Occipital lobe (tissue), 2 donors: ENCODE results near the gene FGF14. TPM values are rescaled to one million over a fixed set of nuclear protein-coding genes. Genes with fewer than 3 reads are reported as not detected.
A peak's percentile ranks its signal among the peaks of the same experiment; 100 is the strongest.

Source experiments
- DNase-seq: peaks from one replicate; lab custom pipeline; 2025; lab: John Stamatoyannopoulos, UW
- total RNA-seq: library from RNA; depleted of rRNA; stranded (reverse); fragments of >200 nt; gene quantifications from one replicate; pipeline ENCODE4 v1.2.3, GENCODE V29; 2014

Gene FGF14
- total RNA-seq, result 69.1 TPM

GRCh38 chr13:102401766-102402165, at the start of gene FGF14:
FGF14 (minus strand) TSS chr13:102402048.
- no peak for DNase-seq

DNA sequence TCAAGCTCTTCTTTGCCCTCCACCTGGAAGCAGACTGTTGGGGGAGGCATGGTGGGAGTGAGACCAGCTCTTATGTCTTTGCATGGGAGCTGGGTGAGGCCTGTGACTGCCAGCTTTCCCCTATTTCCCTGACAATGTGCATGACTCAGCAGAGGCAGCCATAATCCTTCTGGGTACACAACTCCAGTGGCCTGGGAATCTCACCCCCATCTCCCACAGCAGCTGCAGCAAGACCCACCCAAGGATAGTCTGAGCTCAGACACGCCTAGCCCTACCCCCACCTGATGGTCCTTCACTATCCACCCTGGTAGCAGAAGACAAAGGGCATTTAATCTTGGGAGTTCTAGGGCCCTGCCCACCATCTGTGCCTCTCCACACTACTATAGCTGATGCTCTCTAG, 41.4 kb upstream of the FGF14 start:
- DNase-seq, result no peak

GRCh38 chr13:102441085-102441484, 39.2 kb upstream of the FGF14 start:
- no peak for DNase-seq

GRCh38 chr13:102440259-102440936, 38.5 kb upstream of the FGF14 start:
- DNase-seq, result no peak

GRCh38 chr13:102422690-102423089, 20.8 kb upstream of the FGF14 start:
- DNase-seq, result no peak

DNA sequence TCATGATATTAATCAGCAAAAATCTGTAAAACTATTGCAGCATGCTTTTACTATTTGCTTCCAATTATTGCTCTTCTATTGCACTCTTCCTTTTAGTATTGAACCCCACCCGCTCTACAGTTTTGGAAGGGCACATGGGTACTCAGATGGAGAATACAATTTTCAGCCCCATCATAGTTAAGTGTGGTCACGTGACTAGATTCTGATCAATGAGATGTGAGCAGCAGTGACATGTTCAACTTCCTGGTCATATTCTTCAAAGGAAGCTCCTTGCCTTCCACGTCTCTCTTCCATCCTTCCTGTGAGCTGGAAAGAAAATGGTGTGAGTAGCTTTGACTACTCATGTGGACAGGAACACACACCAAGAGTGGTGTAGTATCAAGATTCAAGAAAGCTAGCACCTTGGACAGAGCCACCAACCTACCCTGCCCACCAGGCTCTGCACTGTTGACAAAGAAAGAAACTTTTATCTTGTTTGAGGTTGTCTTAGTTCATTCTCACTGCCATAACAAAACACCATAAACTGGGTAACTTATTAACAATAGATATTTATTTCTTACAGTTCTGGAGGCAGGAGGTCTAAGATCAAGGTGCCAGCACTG, 3.8 kb upstream of the FGF14 start:
- no peak for DNase-seq

GRCh38 chr13:102402290-102402689, 442 bp upstream of the FGF14 start:
- peak; percentile 64 for DNase-seq

DNA sequence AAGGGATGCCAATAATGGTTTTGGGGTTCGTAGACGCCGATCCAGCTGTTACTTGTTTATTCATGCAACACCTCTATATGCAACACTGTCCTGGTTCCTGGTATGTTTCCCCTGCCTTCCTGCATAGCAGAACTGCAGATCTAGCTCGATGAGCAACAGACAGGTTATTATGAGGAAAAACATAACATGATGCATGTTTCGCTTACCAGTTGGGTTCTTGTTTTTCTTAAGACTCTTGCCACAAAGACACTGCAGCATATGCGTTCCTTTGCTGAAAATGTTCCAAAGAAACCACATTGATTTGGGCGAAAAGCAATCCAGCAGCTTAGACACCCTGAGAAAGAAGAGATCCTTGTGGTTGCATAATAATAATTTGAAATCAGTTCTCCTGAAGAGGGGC, 583 bp downstream of the FGF14 start:
- DNase-seq, result no peak

DNA sequence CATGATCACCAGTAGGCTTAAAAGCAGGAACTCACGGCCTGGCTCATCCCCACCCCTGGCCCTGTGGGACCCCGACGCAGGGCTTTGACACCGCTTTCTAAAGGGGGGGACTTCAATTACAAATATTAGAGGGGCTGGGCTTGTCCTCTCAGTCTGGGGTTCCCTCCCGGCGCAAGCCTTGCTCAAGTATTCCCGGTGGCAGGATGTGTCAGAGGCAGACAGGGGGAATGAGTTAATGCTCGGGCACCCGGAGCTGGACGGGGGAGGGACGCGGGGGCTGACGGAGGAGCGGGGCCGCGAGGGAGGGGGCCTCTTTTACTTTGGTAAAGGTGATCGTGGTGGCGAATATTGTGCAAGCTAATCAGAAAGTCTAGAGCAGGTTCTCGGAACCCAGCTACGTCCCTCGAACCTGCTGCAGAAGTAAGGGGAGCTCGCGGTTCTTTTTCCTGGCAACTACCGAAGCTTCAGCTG, 1.1 kb downstream of the FGF14 start:
- peak; percentile 65 for DNase-seq

DNA sequence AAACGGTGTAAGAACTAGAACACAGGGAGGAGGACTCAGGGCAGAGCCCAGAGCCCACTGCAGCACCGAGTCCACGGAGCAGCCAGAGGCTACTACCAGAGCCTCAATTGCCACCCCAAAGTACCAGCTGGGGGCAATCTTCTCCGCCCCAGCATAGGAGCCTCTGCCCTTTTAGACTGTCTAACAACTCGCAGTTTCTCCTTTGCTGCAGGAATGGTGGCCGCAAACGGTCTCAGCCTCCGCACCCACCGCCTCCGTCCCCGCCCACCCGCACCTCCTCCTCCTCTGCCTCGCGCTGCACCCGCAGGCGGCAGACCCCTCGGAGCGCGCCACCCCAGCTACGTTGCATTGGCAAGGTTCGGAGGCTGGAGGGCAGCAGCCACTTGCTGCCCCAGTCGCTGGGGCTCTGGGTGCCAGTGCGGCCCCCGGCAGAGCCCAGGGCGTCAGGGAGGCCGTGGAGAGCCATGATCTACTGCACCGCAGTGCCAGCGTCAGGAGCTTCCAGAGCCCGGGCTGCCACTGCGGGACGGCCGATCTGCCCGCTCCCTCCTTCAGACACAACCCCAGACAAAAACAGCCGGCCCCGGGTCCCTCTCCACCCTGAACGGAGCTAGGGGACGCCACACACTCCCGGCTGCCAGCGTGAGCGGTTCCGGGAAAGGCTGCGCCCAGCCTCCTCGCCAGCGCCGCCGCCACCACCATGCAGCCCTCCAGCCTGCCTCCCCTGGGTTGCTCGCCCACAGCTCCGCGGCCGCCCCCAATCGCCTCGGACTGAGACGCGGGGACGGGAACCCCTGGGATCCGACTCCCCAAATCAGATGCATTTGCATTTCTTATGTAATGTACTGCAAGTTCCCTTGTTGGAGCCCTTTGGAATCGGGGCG, 1.8 kb downstream of the FGF14 start:
- peak; percentile 65 for DNase-seq

GRCh38 chr13:102395939-102396338, 5.9 kb downstream of the FGF14 start:
- no peak for DNase-seq

GRCh38 chr13:102395174-102395573, 6.7 kb downstream of the FGF14 start:
- no peak for DNase-seq

- peak; percentile 71 for DNase-seq
Measured at GRCh38 chr13:102394158-102395053, 7.4 kb downstream of the FGF14 start.

DNA sequence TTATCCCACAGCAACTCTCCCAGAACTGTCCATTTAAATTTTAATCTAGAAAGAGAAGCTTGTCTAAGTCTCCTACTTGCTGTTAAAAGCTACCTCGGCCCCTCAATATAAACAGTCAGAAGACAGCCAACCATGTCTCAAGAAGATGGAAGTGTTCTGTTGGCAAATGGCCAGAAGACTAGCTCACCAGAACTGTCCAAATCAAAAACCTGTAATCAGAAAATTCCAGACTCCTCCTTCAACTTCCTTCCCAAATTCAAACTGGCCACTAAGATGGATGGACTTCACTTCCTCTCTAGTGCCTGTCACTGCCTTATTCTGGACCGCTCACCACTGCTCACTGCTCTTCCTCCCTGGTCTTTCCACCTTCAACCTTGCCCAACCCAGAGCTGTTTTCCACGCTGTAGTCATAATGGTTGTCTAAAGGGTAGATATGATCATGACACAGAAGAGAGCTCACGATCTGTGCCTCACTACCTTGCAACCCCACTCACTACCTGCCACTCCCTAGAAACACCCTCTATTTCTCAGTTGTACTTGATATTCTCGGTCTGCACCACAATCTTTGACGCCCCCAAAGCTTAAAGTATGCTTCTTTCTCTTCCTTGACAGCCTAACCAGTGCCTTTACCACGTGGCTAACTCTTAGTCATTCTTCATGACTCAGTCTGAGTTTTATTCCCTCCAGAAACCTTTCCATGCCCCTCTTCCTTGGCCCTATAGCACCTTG, 9.2 kb downstream of the FGF14 start:
- no peak for DNase-seq

- DNase-seq, result no peak
Measured at GRCh38 chr13:102386461-102386860, 15.4 kb downstream of the FGF14 start.

- DNase-seq, result no peak
Measured at GRCh38 chr13:102380012-102380411, 21.8 kb downstream of the FGF14 start.

DNA sequence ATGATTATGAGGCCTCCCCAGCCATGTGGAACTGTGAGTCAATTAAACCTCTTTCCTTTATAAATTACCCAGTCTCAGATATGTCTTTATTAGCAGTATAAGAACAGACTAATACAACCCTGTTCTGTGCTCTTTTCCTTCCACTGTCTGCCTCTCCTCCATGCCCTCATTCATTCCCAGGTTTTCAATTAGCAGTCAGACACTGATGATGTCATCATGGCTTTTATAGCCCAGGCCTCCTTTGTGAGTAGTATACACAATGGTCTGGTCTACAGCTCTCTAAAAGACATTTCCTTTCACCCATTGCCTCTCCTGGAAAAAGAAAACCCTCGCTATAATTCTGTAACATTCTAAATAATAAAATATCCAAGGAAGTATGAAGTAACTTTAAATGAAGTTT, 25.5 kb downstream of the FGF14 start:
- no peak for DNase-seq

DNA sequence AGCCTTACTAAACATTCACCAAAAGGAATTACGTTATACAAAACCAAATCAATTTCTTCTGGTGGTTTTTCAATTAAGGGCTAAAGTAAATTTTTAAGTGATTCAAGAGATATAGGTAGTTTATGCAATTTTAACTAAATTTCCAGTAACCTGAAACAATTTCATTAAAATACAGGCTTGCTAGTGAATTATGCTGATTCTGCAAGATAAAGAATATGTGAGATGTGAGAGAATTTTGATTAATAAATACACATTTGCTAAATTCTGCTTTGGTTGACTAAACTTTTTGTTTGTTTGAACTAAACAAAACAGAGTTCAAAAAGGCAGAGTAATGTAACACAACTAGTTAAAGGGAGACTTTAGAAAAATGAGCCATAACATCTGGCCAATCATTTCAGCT, 27.1 kb downstream of the FGF14 start:
- DNase-seq, result no peak

GRCh38 chr13:102374233-102374632, 27.6 kb downstream of the FGF14 start:
- no peak for DNase-seq

- no peak for DNase-seq
Measured at GRCh38 chr13:102373221-102373620, 28.6 kb downstream of the FGF14 start.

- DNase-seq, result no peak
Measured at GRCh38 chr13:102369302-102369701, 32.5 kb downstream of the FGF14 start.
